A549 treated with DMSO at 1 μM for 4 hours (cell line): ENCODE results near the gene EHF. TPM values are rescaled to one million over a fixed set of nuclear protein-coding genes. Genes with fewer than 3 reads are reported as not detected.

Experiments
- total RNA-seq: library from RNA; stranded (reverse); fragments of 200-300 nt; extraction: Qiagen RNA extraction; gene quantifications from 5 replicates; pipeline ENCODE4 v1.2.3, GENCODE V29; 2022; ENCODE audit warnings: low read depth

The EHF gene
- total RNA-seq: 0.18 to 1.2 TPM (median 0.59 TPM) in 5 replicates

DNA sequence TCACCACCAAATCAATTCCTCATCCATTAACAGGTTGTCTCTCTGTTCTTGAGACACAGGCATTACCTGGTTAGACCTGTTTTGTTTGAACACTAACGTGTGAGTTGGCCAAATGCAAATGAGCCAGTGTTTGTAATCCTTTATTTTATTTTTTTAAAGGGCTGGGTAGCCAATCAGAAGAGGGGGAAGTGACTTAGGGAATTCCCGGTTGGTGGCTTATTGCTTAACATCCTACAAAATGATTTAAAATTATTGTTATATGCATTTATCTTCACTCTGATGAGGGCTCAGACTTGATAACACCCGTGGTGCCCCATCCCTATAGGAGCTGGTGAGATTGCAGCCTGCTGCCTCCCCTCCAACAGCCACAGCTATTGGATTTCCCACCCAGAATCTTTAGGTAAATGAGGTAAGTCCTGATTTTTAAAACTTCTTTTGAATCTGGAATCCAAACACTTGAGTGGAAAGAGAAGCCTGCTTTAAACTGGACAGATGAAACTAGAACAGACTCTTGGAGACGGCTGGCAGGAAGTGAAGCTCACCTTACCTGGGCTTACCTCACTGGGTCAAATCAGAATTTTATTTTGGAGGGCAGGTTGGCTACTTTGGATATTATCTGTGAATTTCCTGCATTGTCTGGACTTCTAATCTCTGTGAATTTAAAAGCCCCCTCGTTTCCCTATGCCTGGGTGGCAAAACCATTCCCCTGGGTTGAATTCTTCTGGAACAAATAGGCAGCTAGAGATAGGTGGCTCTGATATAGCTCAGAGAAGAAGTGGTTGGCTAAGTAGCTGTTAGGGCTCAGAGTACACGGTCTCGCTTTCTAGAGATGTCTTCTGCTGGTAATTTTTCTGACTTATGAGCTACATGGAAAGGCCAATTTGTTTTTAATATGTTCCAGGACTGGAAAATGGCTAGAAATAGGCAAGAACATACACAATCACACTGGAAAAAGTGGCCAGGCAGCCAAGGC is at the start of gene EHF:
EHF (plus strand) TSS at position 274 of the 973 bp plus-strand sequence. CDS start 21,538 bp downstream, outside the sequence.

Other genes with a start within 250 kb of the EHF start
- gene CAT, start 182.2 kb upstream of the EHF start, total RNA-seq: 36.1 to 44.4 TPM (median 40.7 TPM) in 5 replicates
- not detected in 5 replicates for gene ELF5, start 107.3 kb upstream of the EHF start, total RNA-seq